ENCODE data around the gene RABGAP1L.
"Not testable (repeated sequence)": the region's sequence is repeated elsewhere in the genome, so short reads cannot be mapped to it uniquely, and the experiment has no call there.

RABGAP1L gene

GRCh38 chr1:174142836-174143235 is 16.5 kb upstream of the RABGAP1L start:
- no peak overlapping the region for H3K4me3 ChIP-seq (replicated peaks in 1 of 2; ENCODE audit: low read depth in 2 of 2, low read length in 2 of 2)
- no peak for DNase-seq (ENCODE audit: low read depth in 2 of 2)
- TF ChIP-seq CTCF (IDR thresholded peaks at IDR 0.05; ENCODE audit: low read depth, low read length): no peak

GRCh38 chr1:174143727-174144396 is 15.5 kb upstream of the RABGAP1L start:
- not testable (repeated sequence) for DNase-seq (ENCODE audit: low read depth in 2 of 2); H3K4me3 ChIP-seq (replicated peaks in 1 of 2; ENCODE audit: low read depth in 2 of 2, low read length in 2 of 2)

- H3K4me3 ChIP-seq (replicated peaks in 1 of 2; ENCODE audit: low read depth in 2 of 2, low read length in 2 of 2); DNase-seq (ENCODE audit: low read depth in 2 of 2): not testable (repeated sequence)
Measured at GRCh38 chr1:174144397-174144783, 14.9 kb upstream of the RABGAP1L start.

GRCh38 chr1:174149216-174149615 is 10.1 kb upstream of the RABGAP1L start:
- no peak overlapping the region for H3K4me3 ChIP-seq (replicated peaks in 1 of 2; ENCODE audit: low read depth in 2 of 2, low read length in 2 of 2)
- no peak for DNase-seq (ENCODE audit: low read depth in 2 of 2)

GRCh38 chr1:174150499-174150898 is 8.8 kb upstream of the RABGAP1L start:
- DNase-seq (ENCODE audit: low read depth in 2 of 2): no peak
- H3K4me3 ChIP-seq (replicated peaks in 1 of 2; ENCODE audit: low read depth in 2 of 2, low read length in 2 of 2): no peak overlapping the region
- no peak for TF ChIP-seq CTCF (IDR thresholded peaks at IDR 0.05; ENCODE audit: low read depth, low read length)

More at GRCh38 chr1:174149216-174149615, 10.1 kb upstream of the RABGAP1L start:
- no peak for TF ChIP-seq CTCF (IDR thresholded peaks at IDR 0.05; ENCODE audit: low read depth, low read length)

GRCh38 chr1:174152427-174152826 is 6.9 kb upstream of the RABGAP1L start:
- no peak for TF ChIP-seq CTCF (IDR thresholded peaks at IDR 0.05; ENCODE audit: low read depth, low read length)
- H3K4me3 ChIP-seq (replicated peaks in 1 of 2; ENCODE audit: low read depth in 2 of 2, low read length in 2 of 2): no peak overlapping the region
- DNase-seq (ENCODE audit: low read depth in 2 of 2): no peak

GRCh38 chr1:174153085-174153824 is 6.1 kb upstream of the RABGAP1L start:
- no peak for TF ChIP-seq CTCF (IDR thresholded peaks at IDR 0.05; ENCODE audit: low read depth, low read length)
- DNase-seq (ENCODE audit: low read depth in 2 of 2): no peak
- no peak overlapping the region for H3K4me3 ChIP-seq (replicated peaks in 1 of 2; ENCODE audit: low read depth in 2 of 2, low read length in 2 of 2)

- TF ChIP-seq CTCF (IDR thresholded peaks at IDR 0.05; ENCODE audit: low read depth, low read length): no peak
- DNase-seq (ENCODE audit: low read depth in 2 of 2): no peak
- H3K4me3 ChIP-seq (replicated peaks in 1 of 2; ENCODE audit: low read depth in 2 of 2, low read length in 2 of 2): no peak overlapping the region
Measured at GRCh38 chr1:174153825-174154107, 5.6 kb upstream of the RABGAP1L start.
